IPS-NIHi7 (cell line): Measurements from ENCODE around the gene OR13J1.
"Not testable (repeated sequence)": the region's sequence is repeated elsewhere in the genome, so short reads cannot be mapped to it uniquely, and the experiment has no call there.

ENCODE experiments used
- DNase-seq: peaks from one replicate; pipeline ENCODE4 v3.0.0; 2012; ENCODE audit warnings: mixed read lengths; ENCODE audit errors: extremely low spot score

The OR13J1 gene

DNA sequence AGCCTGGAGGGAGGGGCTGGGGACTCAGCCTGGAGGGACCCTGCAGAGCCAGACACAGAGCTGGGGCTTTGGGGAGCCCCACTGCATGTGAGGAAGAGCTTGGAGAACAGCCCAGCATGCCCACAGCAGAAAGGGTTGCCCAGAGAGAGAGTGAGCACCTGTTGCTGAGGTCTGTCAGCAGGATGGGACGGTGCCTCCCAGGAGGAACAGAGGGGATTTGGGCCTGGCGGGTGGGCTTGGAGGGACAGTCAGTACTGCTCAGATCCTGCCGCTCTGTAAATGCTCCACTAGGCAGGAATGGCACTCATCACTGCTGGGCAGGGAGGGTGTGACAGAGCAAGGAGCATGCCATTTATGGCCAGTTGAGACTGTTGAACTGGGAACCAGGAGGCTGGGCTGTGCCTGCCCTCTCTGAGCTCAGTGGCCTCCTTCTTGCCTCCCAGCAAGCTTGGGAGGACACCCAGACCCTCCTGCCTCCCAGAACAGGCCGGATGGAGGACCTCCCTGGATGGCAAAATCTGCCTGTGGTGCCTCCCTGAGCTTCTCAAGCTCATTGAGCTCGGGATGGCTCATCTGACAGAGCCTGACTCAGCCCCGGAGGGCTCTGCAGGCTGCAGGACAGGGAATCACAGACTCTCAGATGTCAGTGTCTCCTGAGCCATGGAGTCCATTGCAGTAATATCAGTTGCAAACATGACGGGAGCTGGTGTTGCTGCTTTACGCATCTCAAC is 35.0 kb upstream of the OR13J1 start:
- DNase-seq = no peak

DNA sequence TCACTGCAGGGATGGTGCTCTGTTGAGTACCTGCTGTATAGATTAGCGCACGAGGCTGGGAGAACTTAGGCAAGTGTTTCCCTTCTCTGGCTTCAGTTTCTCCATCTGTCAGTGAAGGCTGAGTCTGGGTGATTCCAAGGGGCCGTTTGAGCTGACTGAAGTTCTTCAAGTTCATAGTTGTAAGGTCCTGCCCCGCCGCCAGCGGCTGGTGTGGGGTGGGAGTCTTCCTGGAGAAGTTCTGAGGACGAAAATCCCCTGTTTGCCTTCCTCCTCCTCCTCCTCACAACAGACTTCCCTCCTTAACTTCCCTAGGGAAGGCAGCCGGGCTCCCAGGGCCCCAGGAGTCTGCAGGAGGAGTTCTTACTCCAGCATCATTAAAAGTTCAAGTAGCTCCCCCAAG is 34.1 kb upstream of the OR13J1 start:
- DNase-seq = no peak

GRCh38 chr9:35903049-35903448 is 32.8 kb upstream of the OR13J1 start:
- DNase-seq = peak; percentile 66

GRCh38 chr9:35899021-35899420 is 28.8 kb upstream of the OR13J1 start:
- no peak for DNase-seq

DNA sequence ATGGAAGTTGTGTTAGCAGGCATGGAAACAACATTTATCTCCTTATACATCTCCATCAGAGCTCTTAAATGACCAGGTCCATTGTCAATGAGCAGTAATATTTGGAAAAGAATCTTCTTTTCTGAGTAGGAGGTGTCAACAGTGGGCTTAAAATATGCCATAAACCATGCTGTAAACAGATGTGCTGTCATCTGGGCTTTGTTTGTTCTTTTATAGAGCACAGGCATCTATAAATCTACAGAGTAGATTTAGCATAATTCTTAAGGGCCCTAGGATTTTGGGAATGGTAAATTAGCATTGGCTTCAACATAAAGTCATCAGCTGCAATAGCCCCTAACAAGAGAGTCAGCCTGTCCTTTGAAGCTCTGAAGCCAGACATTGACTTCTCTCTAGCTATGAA is 28.1 kb upstream of the OR13J1 start:
- DNase-seq = no peak

DNA sequence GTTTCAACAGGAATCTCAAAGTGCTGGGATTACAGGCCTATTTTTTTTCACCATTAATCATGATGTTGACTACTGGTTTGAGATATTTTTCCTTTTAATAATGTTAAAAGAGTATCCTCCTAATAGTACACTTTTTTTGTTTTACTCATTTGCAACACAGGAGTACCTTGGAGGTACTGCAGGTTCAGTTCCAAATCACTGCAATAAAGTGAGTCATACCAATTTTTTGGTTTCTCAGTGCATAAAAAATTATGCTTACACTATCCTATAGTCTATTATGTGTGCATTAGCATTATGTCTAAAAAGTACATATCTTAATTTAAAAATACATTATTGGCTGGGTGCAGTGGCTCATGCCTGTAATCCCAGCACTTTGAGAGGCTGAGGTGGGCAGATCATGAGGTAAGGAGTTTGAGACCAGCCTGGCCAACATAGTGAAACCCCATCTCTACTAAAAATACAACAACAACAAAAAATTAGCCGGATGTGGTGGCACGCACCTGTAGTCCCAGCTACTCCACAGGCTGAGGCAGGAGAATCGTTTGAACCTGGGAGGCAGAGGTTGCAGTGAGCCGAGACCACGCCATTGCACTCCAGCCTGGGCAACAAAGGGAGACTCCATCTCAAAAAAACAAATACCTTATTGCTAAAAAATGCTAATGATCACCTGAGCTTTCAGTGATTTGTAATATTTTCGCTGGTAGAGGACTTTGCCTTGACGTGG is 27.3 kb upstream of the OR13J1 start:
- not testable (repeated sequence) for DNase-seq

- no peak for DNase-seq
These were observed 26.4 kb upstream of the OR13J1 start for GRCh38 chr9:35896570-35896969.

- no peak for DNase-seq
These were observed 21.9 kb upstream of the OR13J1 start for GRCh38 chr9:35892051-35892450.

GRCh38 chr9:35891646-35892045 is 21.4 kb upstream of the OR13J1 start:
- DNase-seq = no peak

DNA sequence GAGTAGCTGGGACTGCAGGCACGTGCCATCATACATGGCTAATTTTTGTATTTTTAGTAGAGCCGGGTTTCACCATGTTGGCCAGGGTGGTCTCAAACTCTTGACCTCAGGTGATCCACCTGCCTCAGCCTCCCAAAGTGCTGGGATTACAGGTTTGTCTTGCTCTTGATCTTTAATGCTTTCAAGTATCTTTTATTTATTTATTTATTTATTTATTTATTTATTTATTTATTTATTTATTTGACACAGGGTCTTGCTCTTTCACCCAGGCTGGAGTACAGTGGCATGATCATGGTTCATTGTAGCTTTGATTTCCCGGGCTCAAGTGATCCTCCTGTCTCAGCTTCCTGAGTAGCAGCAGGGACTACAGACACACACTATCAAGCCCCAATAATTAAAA is 14.7 kb upstream of the OR13J1 start:
- DNase-seq = not testable (repeated sequence)

GRCh38 chr9:35882996-35883395 is 12.8 kb upstream of the OR13J1 start:
- DNase-seq = no peak

- DNase-seq = peak; percentile 89
These were observed 12.2 kb upstream of the OR13J1 start for GRCh38 chr9:35882263-35882848.

- no peak for DNase-seq
These were observed 2.3 kb upstream of the OR13J1 start for GRCh38 chr9:35872505-35872904.

- DNase-seq = no peak
These were observed 1.3 kb upstream of the OR13J1 start for GRCh38 chr9:35871545-35871944.

DNA sequence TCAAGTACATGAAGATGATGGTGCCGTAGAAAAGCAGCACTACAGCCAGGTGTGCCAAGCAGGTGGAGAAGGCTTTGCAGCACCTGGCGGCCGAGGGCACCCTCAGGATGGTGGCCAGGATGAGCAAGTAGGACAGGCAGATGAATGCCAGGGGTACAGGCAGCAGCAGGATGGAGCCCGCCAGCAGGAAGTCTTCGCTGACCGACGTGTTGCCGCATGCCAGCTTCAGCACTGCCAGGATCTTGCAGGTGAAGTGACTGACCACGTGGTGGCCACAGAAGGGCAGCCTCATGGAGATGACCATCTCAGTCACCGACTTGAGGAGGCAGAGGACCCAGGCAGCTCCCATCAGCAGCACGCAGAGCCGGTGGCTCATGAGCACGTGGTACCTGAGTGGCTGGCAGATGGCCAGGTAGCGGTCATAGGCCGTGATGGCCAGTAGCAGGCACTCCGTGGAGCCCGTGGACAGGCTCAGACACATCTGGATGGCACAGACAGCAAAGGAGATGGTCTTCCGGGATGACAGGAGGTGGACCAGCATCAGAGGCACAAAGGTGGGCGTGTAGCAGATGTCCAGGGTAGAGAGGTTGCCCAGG is 482 bp downstream of the OR13J1 start:
- no peak for DNase-seq

- DNase-seq = no peak
These were observed 1.3 kb downstream of the OR13J1 start for GRCh38 chr9:35868933-35869332.

- no peak for DNase-seq
These were observed 2.7 kb downstream of the OR13J1 start for GRCh38 chr9:35867538-35867937.

DNA sequence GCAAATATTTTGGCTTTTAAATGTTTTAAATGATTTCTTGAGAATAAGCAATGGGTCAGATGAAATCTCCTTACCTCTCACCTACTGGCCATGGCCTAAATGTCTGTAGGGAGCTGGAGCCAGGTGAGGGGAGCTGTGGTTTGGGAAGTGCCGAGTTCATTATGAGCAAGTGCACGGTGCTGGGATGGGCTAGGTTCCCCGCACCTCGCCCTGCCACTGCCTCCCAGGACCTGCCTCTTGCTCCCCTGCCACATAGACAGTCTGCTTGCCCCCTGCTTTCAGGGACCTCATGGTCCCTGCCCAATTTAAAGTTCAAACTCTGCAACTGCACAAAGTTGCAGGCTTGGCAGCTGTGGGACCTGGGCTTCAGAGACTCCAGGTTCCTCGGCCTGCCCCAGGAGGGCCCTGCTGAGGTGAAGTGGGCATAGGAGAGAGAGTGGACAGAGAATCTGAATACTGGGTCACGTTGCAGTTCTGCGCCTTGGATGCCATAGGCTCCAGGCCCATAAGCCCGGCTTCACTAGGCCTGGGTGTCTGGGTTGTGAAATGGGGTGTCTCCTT is 5.4 kb downstream of the OR13J1 start:
- DNase-seq = no peak

- no peak for DNase-seq
These were observed 6.6 kb downstream of the OR13J1 start for GRCh38 chr9:35863583-35863982.

GRCh38 chr9:35862328-35862727 is 7.9 kb downstream of the OR13J1 start:
- no peak for DNase-seq

- peak; percentile 46 for DNase-seq
These were observed 8.9 kb downstream of the OR13J1 start for GRCh38 chr9:35861161-35861897.

GRCh38 chr9:35859990-35860339 is 10.2 kb downstream of the OR13J1 start:
- DNase-seq = no peak
